ENCODE measurements around the gene C20orf204. TPM values are rescaled to one million over a fixed set of nuclear protein-coding genes. Genes with fewer than 3 reads are reported as not detected.

Gene C20orf204
- total and polyA plus RNA-seq, 2 donors (not counting 3 experiments of a cell fraction or from before 2014, with no cell fraction given), result 2.8 to 5.8 TPM

GRCh38 chr20:64069614-64070243 is 33.7 kb downstream of the C20orf204 start:
- Histone ChIP-seq H3K79me2 (ENCODE audit: control insufficient read depth, insufficient read depth, low read length) (no peaks in the 10 kb centered on the region), H3K9me1 (replicated peaks; ENCODE audit: control insufficient read depth, extremely low read depth, insufficient read depth, low read length) (no peaks in the 10 kb centered on the region), H3K4me3 (replicated peaks in 1 of 3; ENCODE audit: insufficient read depth in 1 of 3, low read depth in 1 of 3, low read length in 3 of 3) (no peak overlapping the region), H3K9me3 (replicated peaks; ENCODE audit: control insufficient read depth, insufficient read depth, low read length) (no peaks in the 10 kb centered on the region), H3K9ac (replicated peaks; ENCODE audit: extremely low read depth, insufficient read depth, low read length) (no peak overlapping the region), H3K36me3 (ENCODE audit: control insufficient read depth in 2 of 2, extremely low read depth in 1 of 2, insufficient read depth in 2 of 2, low read length in 2 of 2) (peaks cover 0 to 16% of the 10 kb centered on the region in 2 experiments), H3K27me3 (ENCODE audit: control insufficient read depth in 2 of 2, insufficient read depth in 2 of 2, low read length in 2 of 2) (no peaks in the 10 kb centered on the region), H3K4me1 (ENCODE audit: control insufficient read depth, extremely low read depth, insufficient read depth, low read length) (no peaks in the 10 kb centered on the region), H3K27ac (ENCODE audit: insufficient read depth, low read depth, low read length) (no peak overlapping the region), H4K20me1 (replicated peaks; ENCODE audit: control insufficient read depth, extremely low read depth, insufficient read depth, low read length) (no peaks in the 10 kb centered on the region), H3K4me2 (ENCODE audit: insufficient read depth, low read length) (no peak overlapping the region), H2AFZ (ENCODE audit: low read depth, low read length) (no peak overlapping the region)
- ChIA-PET CTCF (interaction anchor here (0.9 to 2.3 kb wide), 6 partner anchors 9 to 532 kb away, joined by 3 to 21 read pairs (median 4); no protein-coding TSS in a partner anchor), POLR2A (no interaction called here)
- dilution Hi-C loops (cut with MboI; ENCODE audit: extremely low pct_ligation_motif_present, low sequenced_read_pairs) (no loop called here), intact Hi-C loops (cut with micrococcal nuclease) (loop anchor here (1.0 to 10.0 kb wide), 2 partner anchors 30 to 55 kb away; no protein-coding TSS in a partner anchor)
- DNase-seq (ENCODE audit: low read depth, low spot score) (peak; percentile 29), FAIRE-seq (peak; percentile 68)
- BruUV-seq (replicated peaks), result no TSS peak
- TF ChIP-seq, protein P1, sequence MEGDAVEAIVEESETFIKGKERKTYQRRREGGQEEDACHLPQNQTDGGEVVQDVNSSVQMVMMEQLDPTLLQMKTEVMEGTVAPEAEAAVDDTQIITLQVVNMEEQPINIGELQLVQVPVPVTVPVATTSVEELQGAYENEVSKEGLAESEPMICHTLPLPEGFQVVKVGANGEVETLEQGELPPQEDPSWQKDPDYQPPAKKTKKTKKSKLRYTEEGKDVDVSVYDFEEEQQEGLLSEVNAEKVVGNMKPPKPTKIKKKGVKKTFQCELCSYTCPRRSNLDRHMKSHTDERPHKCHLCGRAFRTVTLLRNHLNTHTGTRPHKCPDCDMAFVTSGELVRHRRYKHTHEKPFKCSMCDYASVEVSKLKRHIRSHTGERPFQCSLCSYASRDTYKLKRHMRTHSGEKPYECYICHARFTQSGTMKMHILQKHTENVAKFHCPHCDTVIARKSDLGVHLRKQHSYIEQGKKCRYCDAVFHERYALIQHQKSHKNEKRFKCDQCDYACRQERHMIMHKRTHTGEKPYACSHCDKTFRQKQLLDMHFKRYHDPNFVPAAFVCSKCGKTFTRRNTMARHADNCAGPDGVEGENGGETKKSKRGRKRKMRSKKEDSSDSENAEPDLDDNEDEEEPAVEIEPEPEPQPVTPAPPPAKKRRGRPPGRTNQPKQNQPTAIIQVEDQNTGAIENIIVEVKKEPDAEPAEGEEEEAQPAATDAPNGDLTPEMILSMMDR (IDR thresholded peaks at IDR 0.05; ENCODE audit: extremely low read depth in 1 of 2, insufficient read depth in 1 of 2, low read depth in 1 of 2, low read length in 2 of 2), result peak; percentile 79 to 95
- TF ChIP-seq GATA2 (IDR thresholded peaks at IDR 0.05; ENCODE audit: insufficient read depth, insufficient read length, low read depth, low read length) (no peak), FOS (IDR thresholded peaks at IDR 0.05; ENCODE audit: borderline replicate concordance, insufficient read depth, low read length) (no peak), MYC (IDR thresholded peaks at IDR 0.05; ENCODE audit: low read depth, low read length) (no peak), JUN (IDR thresholded peaks at IDR 0.05; ENCODE audit: borderline replicate concordance, insufficient read depth, insufficient read length, low read depth) (no peak), POLR2AphosphoS5 (IDR thresholded peaks at IDR 0.05; ENCODE audit: insufficient read depth, low read depth, low read length) (no peak), POLR2A (IDR thresholded peaks at IDR 0.05; ENCODE audit: low read depth, low read length) (no peak), EZH2 (IDR thresholded peaks at IDR 0.05; ENCODE audit: borderline replicate concordance, low read depth, low read length, severe bottlenecking) (no peak)
- TF ChIP-seq, protein P2, sequence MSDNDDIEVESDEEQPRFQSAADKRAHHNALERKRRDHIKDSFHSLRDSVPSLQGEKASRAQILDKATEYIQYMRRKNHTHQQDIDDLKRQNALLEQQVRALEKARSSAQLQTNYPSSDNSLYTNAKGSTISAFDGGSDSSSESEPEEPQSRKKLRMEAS (IDR thresholded peaks at IDR 0.05; ENCODE audit: insufficient read depth, insufficient read length), result peak; percentile 48

All from endothelial cell of umbilical vein (primary cell).